GM19025 (cell line): ENCODE measurements around the gene TECR.
"Not testable (repeated sequence)": the region's sequence is repeated elsewhere in the genome, so short reads cannot be mapped to it uniquely, and the experiment has no call there.

Experiments used
- ATAC-seq: cut with Tn5 transposase; IDR thresholded peaks from one replicate; pipeline ENCODE4 v1.9.1; 2021; ENCODE audit warnings: mild to moderate bottlenecking, low read depth, moderate library complexity; ENCODE audit not compliant: unreplicated experiment

TECR gene

DNA sequence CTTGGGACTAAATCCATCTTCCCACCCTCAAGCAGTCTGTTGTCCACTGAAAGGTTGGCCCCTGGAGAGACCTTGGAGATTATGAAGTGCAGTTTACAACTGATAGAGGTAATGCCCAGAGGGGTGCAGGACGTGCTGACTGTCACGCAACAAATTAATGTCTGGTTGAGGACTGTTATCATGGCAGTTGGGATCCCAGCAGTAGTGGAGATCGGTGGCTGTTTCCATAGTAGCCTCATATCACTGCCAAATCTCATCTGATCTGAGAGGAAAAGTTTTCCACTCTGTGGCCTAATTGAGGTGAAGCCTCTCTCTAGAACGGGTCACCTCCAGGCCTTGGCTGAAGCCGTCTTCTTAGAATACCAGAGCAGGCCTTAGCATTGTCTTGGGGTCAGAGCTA is 4.1 kb downstream of the TECR start:
- ATAC-seq: no peak

DNA sequence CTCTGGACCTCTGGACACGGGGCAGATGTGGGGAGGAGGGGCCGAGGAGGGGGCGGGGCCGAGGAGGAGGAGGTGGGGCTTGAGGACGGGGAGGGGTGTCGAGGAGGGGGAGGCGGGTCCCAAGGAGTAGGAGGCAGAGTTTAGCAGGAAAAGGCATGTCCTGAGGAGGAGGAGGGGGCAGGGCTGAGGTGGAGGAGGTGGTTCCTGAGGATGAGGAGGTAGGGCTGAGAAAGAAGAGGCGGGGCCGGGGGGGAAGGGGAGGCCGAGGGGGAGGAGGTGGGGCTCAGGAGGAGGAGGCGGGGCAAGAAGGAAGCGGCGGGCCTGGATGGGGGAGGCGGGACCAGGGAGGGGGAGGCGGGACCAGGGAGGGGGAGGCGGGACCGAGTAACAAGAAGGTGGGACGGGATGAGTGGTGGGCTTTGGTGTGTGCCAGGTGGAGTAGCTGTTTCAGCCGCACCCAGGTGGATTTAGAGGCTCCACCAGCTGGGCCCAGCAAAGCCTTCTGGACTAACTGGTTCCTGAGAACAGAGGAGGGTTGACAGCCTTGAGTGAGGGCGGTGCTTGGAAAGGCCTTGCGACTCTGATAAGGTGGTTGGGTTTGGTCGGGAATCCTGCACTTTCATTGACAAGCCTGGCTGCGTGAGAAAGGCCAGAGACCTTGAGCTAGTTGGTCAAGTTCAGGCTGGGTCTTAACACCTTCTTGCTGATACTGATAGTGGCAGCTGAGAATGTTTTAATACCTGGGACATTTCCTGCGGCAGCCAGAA is 7.7 kb downstream of the TECR start:
- ATAC-seq: no peak

DNA sequence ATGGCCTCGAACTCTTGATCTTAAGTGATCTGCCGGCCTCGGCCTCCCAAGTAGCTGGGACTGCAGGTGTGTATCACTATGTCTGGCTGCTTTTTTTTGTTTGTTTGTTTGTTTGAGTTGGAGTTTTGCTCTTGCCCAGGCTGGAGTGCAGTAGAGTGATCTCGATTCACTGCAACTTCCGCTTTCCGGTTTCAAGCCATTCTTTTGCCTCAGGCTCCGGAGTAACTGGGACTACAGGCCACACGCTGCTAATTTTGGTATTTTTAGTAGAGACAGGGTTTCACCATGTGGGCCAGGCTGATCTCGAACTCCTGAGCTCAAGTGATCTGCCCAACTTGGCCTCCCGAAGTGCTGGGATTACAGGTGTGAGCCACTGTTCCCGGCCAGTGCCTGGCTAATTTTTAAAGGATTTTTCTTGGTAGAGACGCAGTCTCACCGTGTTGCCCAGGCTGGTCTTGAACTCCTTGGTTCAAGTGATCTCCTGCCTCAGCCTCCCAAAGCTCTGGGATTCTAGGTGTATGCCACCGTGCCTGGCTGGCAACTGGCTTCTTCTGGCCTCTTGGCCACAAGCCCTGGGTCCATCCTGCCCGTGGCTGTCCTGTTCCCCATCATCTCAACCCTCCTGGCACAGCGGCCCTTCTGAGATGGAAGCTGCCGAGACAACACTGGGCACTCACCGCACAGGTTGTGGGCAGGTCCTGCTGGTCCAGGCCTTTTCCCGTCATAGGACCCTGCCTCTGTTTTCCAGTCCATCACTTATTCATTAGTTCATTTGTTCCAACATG is 11.5 kb downstream of the TECR start:
- ATAC-seq: no peak

DNA sequence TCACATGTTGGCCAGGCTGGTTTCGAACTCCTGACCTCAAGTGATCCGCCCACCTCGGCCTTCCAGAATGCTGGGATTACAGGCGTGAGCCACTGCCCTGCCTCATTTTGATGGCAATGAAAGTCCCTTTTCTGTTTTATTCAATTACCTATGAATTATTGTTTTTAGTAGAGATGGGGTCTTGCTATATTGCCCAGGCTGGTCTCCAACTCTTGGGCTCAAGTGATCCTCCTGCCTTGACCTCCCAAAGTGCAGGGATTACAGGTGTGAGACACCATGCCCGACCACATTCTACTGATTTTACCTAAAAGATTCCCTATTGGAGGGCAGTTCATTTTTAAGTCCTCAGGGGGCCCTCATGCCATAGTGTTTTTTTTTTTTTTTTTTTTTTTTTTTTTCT is 12.6 kb downstream of the TECR start:
- ATAC-seq: not testable (repeated sequence)

DNA sequence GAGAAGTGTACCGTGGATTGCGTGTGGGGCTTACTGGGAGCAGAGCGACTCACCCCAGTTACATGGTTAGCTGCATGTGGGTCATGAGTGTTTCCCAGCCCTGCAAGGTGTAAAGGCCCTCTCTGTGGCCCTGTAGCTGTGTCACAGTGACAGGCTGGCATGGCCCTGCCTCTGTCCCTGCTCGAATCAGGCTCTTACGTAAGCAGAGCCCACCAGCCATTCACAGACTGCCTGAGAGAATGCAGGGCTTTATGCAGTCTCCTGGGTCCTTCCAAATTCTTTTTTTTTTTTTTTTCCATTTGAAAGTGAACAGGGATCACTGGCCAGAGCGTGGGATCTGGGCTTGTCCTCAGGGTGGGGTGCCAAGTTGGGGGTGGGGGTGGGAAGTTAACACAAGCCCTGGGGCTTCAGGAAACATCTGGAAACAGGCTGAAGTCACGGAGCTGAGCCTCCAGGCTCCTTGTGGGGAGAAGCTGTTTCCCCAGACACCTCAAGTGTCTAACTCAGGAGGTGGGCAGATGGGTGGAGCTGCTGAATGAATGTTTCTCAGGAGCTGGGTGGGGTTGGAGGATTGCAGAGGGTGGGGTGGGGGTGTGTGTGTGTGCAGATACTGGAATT is 13.4 kb downstream of the TECR start:
- ATAC-seq: no peak

DNA sequence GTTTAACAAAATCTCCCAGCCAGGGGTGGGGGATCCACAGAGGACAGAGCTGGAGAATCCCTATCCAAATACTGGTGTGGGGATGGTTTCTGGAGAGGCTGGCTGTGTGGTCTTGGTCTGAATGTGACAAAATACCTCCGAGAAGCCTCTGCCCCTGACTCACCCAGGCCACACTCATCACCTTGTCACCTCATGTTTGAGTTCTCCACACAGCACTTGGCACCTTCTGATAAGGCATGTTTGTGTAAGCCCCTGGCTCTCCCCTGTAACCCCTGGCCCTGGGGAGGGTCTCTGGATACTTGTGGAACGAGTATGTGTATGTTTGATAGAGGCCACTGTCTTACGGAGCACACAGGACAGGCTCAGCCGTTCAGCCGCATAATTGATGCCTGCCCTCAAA is 14.7 kb downstream of the TECR start:
- ATAC-seq: no peak

DNA sequence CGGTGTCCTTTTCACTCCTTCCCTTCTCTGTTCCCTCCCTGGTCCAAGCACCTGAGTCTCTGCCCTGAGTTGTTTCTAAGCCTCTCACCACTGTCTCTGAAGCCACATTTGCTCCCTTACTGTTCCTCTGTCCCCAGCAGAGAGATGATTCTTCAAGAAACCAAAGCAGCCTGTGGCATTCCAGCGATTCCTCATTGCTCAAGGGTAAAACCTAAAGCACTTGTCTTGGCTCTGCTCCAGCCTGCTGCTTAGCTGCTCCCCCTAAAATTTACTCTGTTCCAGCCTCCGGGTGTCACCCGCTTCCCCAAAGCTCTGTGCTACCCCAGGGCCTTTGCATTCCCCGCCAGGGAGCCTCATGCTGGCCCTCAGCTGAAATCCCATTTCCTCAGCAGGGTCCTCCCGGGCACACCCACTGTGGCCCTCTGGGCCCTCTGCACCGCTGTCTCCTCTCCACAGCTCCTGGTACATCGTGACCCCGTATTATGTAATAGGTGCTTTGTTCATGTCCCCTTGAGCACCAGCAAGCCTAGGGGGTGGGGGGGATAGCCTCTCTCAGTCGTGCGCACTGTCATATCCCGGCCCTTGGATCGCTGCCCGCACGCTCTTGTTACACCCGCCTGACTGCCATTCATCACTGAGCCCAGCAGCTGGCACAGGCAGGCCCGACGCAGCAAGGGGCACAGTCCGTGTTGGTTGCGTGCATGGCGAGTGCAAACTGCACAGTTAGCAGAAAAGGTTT is 15.8 kb downstream of the TECR start:
- ATAC-seq: no peak

DNA sequence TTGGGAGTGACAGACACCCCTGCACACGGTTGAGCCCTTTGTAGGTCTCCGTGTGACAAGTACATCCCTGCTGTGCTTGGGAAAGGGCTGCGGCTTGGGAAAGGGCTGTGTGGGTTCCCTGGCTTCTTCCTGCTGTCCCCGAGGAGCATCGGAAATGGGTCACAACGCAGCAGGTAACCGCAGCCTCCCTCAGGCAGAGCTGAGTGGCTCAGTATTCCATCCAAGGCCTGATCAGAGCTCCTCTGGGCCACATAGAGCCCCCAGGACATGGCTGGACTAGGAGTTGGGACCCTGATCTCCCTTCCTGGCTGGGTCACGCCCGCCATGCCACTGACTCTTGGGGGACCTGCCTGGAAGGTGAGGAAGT is 16.3 kb downstream of the TECR start:
- ATAC-seq: no peak

DNA sequence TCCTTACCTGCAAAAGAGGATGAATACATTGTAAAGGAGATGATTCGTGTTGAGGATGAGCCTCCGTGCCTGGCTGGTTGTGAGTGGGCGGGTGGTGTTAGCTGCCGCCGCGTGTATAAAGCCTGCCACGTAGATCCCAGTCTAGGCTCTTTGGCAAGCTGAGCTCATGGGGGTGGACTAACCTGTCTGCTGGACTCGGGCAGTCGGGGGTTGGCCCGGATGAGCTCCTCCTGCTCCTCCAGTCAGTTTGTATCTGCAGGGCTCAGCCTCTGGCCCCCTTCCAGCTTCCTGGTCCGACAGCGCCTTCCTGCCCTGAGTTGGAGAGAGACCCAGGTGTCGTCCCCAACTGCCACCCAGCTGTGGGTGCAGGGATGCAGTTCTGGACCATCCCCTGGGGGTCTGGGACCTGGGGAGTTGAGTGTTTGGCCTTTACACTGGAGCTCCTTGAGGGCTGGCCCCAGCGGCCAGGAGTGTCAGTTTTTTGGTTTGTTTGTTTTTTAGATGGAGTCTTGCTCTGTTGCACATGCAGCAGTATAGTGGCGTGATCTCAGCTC is 20.9 kb downstream of the TECR start:
- ATAC-seq: no peak

DNA sequence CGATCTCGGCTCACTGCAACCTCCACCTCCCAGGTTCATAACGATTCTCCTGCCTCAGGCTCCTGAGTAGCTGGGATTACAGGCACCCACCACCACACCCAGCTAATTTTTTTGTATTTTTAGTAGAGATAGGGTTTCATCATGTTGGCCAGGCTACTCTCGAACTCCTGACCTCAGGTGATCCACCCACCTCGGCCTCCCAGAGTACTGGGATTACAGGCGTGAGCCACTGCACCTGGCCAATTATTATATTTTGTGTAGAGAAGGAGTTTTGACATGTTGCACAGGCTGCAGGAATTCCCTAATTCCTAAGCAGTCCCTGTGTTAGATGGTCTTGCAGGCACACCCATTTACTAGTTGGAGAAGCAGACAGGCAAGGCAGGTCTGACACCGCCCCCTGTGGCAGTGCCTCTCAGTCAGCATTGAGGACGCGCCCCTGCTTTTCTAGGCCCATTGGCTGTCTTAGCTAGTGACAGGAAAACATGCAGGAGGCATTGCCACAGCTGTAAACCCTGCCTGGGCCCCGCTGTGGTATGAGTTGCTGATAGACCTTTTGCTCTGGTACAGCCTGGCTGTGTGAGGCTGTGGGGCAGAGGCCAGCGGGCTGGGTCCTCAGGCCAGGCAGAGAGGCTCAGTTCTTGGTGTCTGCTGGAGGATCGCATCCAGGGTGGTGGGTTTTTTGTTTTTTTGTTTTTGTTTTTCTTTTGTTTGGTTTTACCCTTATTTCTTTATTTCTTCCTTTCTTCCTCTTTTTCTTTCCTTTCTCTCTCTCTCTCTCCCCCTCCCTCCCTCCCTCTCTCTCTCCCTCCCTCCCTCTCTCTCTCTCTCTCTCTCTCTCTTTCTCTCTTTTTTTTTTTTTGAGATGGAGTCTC is 22.0 kb downstream of the TECR start:
- ATAC-seq: not testable (repeated sequence)

DNA sequence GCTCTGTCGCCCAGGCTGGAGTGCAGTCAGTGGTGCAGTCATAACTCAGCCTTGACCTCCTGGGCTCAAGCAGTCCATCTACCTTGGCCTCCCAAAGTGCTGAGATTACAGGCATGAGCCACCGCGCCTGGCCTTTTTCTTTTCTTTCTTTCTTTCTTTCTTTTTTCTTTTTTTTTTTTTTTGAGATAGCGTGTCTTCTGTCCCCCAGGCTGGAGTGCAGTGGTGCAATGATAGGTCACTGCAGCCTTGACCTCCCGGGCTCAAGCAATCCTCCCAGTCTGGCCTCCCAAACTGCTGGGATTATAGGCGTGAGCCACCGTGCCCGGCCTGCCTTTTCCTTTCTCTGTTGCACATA is 22.6 kb downstream of the TECR start:
- not testable (repeated sequence) for ATAC-seq

DNA sequence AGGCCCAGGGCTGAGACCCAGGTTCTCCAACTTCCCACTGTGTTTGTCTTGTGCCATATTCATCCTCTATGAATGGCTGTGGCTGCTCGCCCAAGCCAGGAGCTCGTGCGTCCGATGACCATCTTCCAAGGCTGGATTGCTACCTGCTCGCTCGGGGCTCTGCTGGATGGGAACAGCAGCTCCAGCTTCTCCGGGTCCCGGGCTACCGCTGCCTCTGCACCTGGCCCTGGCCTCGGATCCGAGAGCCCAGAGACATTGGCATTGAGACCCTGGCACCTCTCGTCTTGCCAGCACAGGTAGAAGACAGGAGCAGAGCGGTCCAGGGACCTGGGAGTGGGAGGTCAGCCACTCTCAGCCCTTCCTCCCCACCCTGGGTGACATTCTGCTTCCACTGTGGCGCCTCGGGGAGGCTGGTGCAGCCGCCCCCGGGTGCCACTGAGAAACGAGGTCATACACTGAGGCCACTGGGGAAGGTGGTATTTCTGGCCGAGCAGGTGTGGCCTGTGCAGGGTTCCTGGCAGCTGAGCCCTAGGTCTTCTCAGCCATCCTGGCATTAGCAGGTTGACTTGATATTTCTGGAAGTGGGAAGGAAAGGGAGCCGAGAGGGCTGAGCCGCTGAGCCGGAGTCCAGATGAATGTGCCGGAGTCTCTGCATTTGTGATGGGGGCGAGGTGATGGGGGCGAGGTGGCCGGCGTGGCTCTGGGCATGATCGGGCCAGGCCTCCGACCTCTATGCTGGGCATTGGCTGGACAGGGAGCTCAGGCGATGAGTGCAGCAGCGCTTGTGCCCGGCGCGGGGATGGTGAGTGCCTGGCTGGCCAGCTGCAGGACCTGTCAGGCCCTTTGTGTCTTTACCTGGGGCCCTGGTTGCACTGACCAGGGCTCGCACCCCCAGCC is 23.9 kb downstream of the TECR start:
- ATAC-seq: no peak

DNA sequence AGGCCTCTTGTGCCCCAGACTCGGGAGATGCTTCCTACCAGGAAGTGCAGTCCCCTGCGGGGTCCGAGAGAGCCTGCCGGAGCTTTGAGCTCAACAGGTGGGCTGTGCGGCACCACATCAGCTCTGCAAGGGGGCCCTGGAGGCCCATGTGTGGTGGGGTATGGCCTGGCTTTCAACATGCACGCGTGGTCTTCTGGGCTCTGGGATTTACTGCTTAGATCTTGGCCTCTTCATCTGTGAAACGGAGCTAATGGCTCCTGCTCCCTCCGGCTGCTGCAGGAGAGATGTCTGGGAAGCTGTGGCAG is 24.5 kb downstream of the TECR start:
- no peak for ATAC-seq

DNA sequence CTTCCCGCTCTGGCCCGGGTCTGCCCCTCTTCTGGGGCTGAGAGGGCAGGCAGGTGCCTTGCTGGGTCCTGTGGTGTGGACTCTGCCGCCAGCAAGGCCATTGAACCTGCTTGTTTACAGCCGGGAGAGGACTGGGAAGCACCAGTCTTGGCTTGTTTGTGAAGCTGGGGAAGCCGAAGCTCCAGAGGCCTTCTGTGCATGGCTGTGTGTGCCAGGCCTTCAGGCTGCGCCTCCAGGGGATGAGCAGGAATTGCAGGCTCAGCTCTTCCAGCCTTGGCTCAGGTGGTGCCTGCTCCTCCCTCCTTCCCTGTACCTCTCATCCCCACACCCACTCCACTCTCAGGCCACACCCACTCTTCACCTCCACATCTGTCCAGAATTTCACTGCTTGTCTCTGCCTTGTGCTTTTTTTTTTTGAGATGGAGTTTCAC is 25.0 kb downstream of the TECR start:
- no peak for ATAC-seq

DNA sequence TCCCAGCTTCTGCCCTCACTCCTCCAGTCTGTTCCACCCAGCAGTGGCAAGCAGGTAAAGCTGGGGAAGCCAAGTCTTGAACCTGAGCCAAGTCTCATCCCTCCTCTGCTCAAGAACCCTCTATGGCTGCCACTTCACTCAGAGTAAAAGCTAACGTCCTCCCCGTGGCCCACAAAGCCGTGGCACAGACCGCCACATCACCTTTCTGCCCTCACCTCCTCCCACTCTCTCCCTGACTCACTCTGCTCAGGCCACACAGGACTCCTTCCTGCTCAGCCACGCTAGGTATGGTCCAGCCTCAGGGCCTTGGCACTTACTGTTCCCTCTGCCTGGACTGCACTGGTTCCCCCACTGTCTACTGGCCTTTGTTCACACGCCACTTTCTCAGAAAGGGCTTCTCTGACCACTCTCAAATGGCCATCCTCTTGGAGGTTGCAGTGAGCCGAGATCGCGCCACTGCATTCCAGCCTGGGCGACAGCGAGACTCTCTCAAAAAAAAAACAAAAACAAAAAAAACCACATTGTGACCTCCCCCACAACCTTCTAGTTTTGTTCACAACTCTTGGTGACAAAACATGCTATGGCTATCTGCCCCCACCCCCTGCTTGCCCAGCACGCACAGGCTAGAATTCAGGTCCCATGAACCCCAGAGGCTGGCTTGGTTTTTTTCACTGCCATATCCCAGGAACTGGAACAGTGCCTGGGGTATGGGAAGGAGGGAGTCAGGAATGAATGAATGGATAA is 26.7 kb downstream of the TECR start:
- ATAC-seq: no peak

DNA sequence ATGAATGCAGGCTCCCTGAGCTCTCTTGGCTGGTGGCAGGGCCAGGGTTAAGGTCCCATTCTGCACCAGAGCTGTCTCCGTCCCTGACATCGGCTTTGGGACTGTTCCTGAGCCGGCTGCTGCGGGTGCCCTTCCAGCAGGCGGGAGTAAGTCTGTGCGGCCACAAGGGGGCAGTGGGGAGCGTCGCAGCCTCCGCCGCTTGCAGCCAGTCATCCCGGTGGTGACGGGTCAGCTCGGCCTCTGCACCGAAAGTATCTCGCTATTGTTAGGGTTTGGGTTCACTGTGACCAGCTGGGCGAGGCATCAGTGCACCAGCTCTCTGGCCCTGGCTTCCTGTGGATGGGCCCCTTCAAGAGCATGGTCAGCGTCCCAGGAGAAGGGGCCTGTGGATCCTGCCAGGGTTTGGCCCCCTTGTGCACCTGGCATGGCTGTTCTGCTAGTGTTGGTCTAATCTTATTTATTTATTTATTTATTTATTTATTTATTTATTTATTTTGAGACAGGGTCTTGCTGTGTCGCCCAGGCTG is 27.3 kb downstream of the TECR start:
- ATAC-seq: no peak

DNA sequence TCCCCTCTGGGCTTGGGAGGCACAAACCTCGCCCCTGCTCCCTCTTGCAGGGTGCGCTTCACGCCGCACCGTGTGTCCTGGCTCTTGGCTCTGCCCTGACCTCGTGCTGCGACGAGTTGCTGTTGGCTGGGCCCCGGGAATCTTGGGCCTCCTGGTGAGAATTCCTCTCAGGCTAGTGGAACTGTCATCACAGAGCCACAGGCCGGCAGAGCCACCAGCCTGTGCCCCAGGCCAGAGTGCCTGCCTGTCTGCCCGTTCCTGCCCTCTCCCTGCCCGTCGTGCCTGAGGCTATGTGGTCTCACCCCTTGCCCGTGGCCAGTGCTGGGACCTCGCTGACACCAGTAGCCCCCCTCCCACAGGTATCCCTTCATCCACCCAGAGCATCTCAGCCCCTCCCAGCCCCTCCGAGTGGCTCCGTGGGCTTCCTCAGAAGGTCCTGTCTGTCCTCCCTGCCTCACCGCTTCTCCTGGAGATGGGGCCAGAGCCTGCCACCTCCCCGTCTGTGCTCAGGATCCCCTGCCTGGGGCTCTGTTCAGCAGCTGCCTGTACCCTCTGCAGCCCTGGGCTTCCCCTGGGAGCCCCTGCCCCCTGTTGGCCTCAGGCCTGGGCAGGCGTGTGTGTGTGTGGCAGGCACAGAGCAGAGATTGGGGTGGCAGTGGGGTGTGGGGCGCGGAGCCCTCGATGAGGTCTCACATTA is 29.1 kb downstream of the TECR start:
- ATAC-seq: no peak
